CD14-positive monocyte (primary cell): Measurements from ENCODE around the gene TREX2. TPM values are rescaled to one million over a fixed set of nuclear protein-coding genes. Genes with fewer than 3 reads are reported as not detected.

ENCODE experiments used
- DNase-seq, 3 donors: peaks; one replicate each; pipeline ENCODE4 v3.0.0-alpha.2; 2011 to 2022
- H2AFZ ChIP-seq: 2 replicates; pipeline ENCODE4 v1.6.0; 2012; ENCODE audit warnings: mild to moderate bottlenecking, low read depth, low read length, inconsistent platforms; ENCODE audit not compliant: insufficient read depth, poor library complexity, severe bottlenecking
- H3K27ac ChIP-seq, 2 donors: 1 replicate in 1 of 2; 2 replicates in 1 of 2; pipeline ENCODE4 v1.5.1; 2012 to 2013; ENCODE audit warnings: low read length in 2 of 2, control low read depth in 1 of 2, inconsistent platforms in 1 of 2, low read depth in 1 of 2, mild to moderate bottlenecking in 1 of 2
- H3K27me3 ChIP-seq, 2 donors: one replicate each; pipeline versions ENCODE4 v1.6.0 to v1.6.1; 2011 to 2013; ENCODE audit warnings: low read length in 2 of 2; ENCODE audit not compliant: control insufficient read depth in 2 of 2, insufficient read depth in 2 of 2
- H3K36me3 ChIP-seq, 2 donors: replicated peaks in 1 of 2; 1 replicate in 1 of 2; 2 replicates in 1 of 2; pipeline versions ENCODE4 v1.5.1 to v1.6.1; 2012 to 2013; ENCODE audit warnings: low read length in 2 of 2, control low read depth in 1 of 2, inconsistent platforms in 1 of 2, mild to moderate bottlenecking in 1 of 2; ENCODE audit not compliant: insufficient read depth in 2 of 2, control insufficient read depth in 1 of 2
- H3K4me1 ChIP-seq, 2 donors: 1 replicate in 1 of 2; 2 replicates in 1 of 2; pipeline versions ENCODE4 v1.5.1 to v1.6.1; 2012 to 2013; ENCODE audit warnings: low read length in 2 of 2, control low read depth in 1 of 2, inconsistent platforms in 1 of 2, mild to moderate bottlenecking in 1 of 2, moderate library complexity in 1 of 2; ENCODE audit not compliant: insufficient read depth in 2 of 2, control insufficient read depth in 1 of 2
- H3K4me2 ChIP-seq: replicated peaks from 2 replicates; pipeline ENCODE3; 2012; ENCODE audit warnings: low read length, moderate library complexity, mild to moderate bottlenecking; ENCODE audit not compliant: poor library complexity, severe bottlenecking; ENCODE audit errors: extremely low read depth
- H3K4me3 ChIP-seq, 3 experiments: fragments of 200-600 bp in 1 of 3; sonication (generic) in 1 of 3; replicated peaks in 1 of 3; 1 replicate in 2 of 3; 2 replicates in 1 of 3; pipeline ENCODE4 v1.5.1; 2011 to 2013; ENCODE audit warnings: low read length in 3 of 3, mild to moderate bottlenecking in 3 of 3, control low read depth in 2 of 3, low read depth in 2 of 3, inconsistent platforms in 1 of 3, moderate library complexity in 1 of 3
- H3K79me2 ChIP-seq: 2 replicates; pipeline ENCODE4 v1.6.0; 2012; ENCODE audit warnings: mild to moderate bottlenecking, control low read depth, inconsistent platforms, low read length, moderate library complexity; ENCODE audit not compliant: insufficient read depth
- H3K9ac ChIP-seq: 2 replicates; pipeline ENCODE4 v1.6.0; 2017; ENCODE audit warnings: low read length, mild to moderate bottlenecking; ENCODE audit not compliant: insufficient read depth, poor library complexity, severe bottlenecking
- H3K9me3 ChIP-seq, 2 donors: replicated peaks in 1 of 2; 1 replicate in 1 of 2; 2 replicates in 1 of 2; pipeline versions ENCODE4 v1.5.1 to v1.6.1; 2012 to 2013; ENCODE audit warnings: low read length in 2 of 2, control low read depth in 1 of 2; ENCODE audit not compliant: control insufficient read depth in 1 of 2, insufficient read depth in 1 of 2
- H4K20me1 ChIP-seq: 2 replicates; pipeline ENCODE4 v1.6.0; 2012; ENCODE audit warnings: mild to moderate bottlenecking, low read length, control low read depth, moderate library complexity; ENCODE audit not compliant: insufficient read depth
- H3K27ac Mint-ChIP-seq, 7 donors: one replicate each; pipeline ENCODE4 v1.8.0; 2020; ENCODE audit warnings: mild to moderate bottlenecking in 7 of 7, mixed read lengths in 7 of 7, moderate library complexity in 6 of 7, inconsistent platforms in 2 of 7
- H3K27me3 Mint-ChIP-seq, 3 donors: one replicate each; pipeline ENCODE4 v1.8.0; 2021 to 2022; ENCODE audit warnings: low read depth in 3 of 3, mild to moderate bottlenecking in 3 of 3, mixed read lengths in 3 of 3, moderate library complexity in 3 of 3, inconsistent platforms in 1 of 3
- H3K36me3 Mint-ChIP-seq, 2 donors: one replicate each; pipeline ENCODE4 v1.8.0; 2020; ENCODE audit warnings: mixed read lengths in 2 of 2, inconsistent platforms in 1 of 2, mild to moderate bottlenecking in 1 of 2
- H3K4me1 Mint-ChIP-seq: one replicate; pipeline ENCODE4 v1.8.0; 2020; ENCODE audit warnings: mild to moderate bottlenecking, mixed read lengths
- H3K4me3 Mint-ChIP-seq, 2 donors: one replicate each; pipeline ENCODE4 v1.8.0; 2020; ENCODE audit warnings: mild to moderate bottlenecking in 2 of 2, mixed read lengths in 2 of 2, moderate library complexity in 1 of 2
- H3K9me3 Mint-ChIP-seq, 7 donors: one replicate each; pipeline ENCODE4 v1.8.0; 2020 to 2022; ENCODE audit warnings: mixed read lengths in 7 of 7, mild to moderate bottlenecking in 6 of 7, moderate library complexity in 6 of 7, inconsistent platforms in 2 of 7
- WGBS: methylation state at CpG from one replicate; pipeline ENCODE4 v1.1.5; 2013; ENCODE audit warnings: missing lambda C conversion rate; ENCODE audit not compliant: insufficient coverage; 5-methylcytosine and 5-hydroxymethylcytosine counted together
- intact Hi-C, 2 donors: fragments of 100-400 bp; cut with micrococcal nuclease; formaldehyde crosslinking; loops; one replicate each; pipeline versions ENCODE4 v1.15.0 to v1.15.1; 2023
- polyA plus RNA-seq, 3 donors: library from polyadenylated mRNA; depleted of rRNA in 1 of 3; unstranded in 2 of 3; stranded (reverse) in 1 of 3; fragments of 300-500 nt in 2 of 3; fragments of >200 nt in 1 of 3; fragmentation: Illumina TruSeq in 2 of 3; gene quantifications; 1 replicate in 2 of 3; 2 replicates in 1 of 3; pipeline ENCODE4 v1.2.3, GENCODE V29; 2012 to 2021
- TF ChIP-seq, protein P1 (sequence below): fragments of 200-600 bp; IDR thresholded peaks from one replicate; pipeline ENCODE4 v1.8.0; 2022; ENCODE audit warnings: antibody characterized with exemption, mild to moderate bottlenecking

Gene TREX2
- polyA plus RNA-seq, 3 donors: 1.5 TPM; not detected in 2

DNA sequence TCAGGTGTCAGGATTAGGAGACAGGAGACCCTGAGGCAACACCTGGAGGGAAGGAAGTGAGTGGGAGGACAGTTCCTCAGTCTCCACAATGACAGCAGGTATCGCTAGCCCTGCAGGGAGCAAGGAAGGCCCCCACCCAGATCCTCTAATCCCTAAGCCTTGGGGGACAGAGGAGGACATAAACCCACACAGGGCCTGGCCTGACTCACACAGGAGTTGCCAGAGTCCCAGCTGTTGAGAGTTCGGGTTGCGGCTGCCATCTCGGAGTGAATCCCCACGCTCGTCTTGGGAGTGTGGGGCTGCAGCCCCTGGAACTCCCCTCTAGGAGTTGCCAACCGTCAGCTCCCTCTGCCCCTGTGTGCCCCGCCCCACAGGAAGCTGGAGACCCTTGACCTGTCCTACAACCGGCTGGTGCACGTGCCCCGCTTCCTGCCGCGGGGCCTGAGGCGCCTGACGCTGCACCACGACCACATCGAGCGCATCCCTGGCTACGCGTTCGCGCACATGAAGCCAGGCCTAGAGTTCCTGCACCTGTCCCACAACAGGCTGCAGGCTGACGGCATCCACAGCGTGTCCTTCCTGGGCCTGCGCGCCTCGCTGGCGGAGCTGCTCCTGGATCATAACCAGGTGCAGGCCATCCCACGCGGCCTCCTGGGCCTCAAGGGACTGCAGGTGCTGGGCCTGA, 39.7 kb upstream of the TREX2 start:
- H3K79me2 ChIP-seq: no peaks in the 10 kb centered on the region
- intact Hi-C loops: no loop called here
- no peaks in the 10 kb centered on the region for H3K9me3 ChIP-seq
- Mint-ChIP-seq H3K9me3 (peaks cover 0 to 2% (median 0%) of the 10 kb centered on the region in 7 donors), H3K4me3 (no peak overlapping the region), H3K36me3 (no peaks in the 10 kb centered on the region), H3K27ac (no peak overlapping the region), H3K27me3 (peaks cover 0 to 2% (median 0%) of the 10 kb centered on the region in 3 donors), H3K4me1 (no peaks in the 10 kb centered on the region)
- no peak overlapping the region for H2AFZ ChIP-seq
- no peak overlapping the region for H3K4me3 ChIP-seq
- no peak overlapping the region for H3K27ac ChIP-seq
- no peaks in the 10 kb centered on the region for H3K36me3 ChIP-seq
- H3K27me3 ChIP-seq: no peaks in the 10 kb centered on the region
- no peaks in the 10 kb centered on the region for H4K20me1 ChIP-seq
- 70% methylated on average over 22 of the region's 30 CpGs for WGBS
- TF ChIP-seq, protein P1, sequence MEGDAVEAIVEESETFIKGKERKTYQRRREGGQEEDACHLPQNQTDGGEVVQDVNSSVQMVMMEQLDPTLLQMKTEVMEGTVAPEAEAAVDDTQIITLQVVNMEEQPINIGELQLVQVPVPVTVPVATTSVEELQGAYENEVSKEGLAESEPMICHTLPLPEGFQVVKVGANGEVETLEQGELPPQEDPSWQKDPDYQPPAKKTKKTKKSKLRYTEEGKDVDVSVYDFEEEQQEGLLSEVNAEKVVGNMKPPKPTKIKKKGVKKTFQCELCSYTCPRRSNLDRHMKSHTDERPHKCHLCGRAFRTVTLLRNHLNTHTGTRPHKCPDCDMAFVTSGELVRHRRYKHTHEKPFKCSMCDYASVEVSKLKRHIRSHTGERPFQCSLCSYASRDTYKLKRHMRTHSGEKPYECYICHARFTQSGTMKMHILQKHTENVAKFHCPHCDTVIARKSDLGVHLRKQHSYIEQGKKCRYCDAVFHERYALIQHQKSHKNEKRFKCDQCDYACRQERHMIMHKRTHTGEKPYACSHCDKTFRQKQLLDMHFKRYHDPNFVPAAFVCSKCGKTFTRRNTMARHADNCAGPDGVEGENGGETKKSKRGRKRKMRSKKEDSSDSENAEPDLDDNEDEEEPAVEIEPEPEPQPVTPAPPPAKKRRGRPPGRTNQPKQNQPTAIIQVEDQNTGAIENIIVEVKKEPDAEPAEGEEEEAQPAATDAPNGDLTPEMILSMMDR: no peak
- no peaks in the 10 kb centered on the region for H3K4me1 ChIP-seq
- no peak for DNase-seq
- H3K9ac ChIP-seq: no peak overlapping the region
- H3K4me2 ChIP-seq: no peak overlapping the region

DNA sequence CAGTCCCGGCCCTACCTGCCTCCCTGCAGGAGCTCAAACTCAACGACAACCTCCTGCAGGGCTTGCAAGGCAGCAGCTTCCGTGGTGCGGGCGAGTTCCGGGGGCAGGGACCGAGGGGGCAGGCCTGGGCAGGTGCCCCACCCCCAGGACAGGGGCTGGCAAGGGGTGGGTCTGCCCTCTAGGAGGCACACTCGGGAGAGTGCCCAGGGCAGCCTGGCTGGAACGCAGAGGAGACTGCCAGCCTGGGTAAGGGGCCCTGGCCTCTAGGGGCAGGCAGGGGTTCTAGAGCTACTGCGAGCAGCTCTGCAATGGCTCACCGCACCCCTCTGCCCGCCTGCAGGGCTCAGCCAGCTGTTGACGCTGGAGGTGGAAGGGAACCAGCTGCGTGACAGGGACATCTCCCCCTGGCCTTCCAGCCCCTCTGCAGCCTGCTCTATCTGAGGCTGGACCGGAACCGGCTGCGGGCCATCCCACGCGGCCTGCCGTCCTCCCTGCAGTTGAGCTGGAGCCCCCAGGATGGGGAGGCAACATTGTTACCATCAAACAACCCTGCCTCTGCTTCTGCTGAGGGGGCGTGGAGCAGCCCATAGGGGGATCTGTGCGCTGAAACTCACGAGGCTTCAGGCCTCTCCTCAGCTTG, 36.6 kb upstream of the TREX2 start:
- Histone ChIP-seq H3K79me2 (no peaks in the 10 kb centered on the region), H3K9ac (no peak overlapping the region), H2AFZ (no peak overlapping the region), H3K4me3 (no peak overlapping the region), H3K36me3 (no peaks in the 10 kb centered on the region), H3K4me2 (no peak overlapping the region), H3K9me3 (no peaks in the 10 kb centered on the region), H3K27me3 (no peaks in the 10 kb centered on the region), H3K27ac (no peak overlapping the region), H4K20me1 (no peaks in the 10 kb centered on the region), H3K4me1 (no peaks in the 10 kb centered on the region)
- intact Hi-C loops: no loop called here
- Mint-ChIP-seq H3K4me3 (no peak overlapping the region), H3K9me3 (peaks cover 0 to 2% (median 0%) of the 10 kb centered on the region in 7 donors), H3K4me1 (no peaks in the 10 kb centered on the region), H3K36me3 (no peaks in the 10 kb centered on the region), H3K27ac (no peak overlapping the region), H3K27me3 (peaks cover 0 to 9% (median 1%) of the 10 kb centered on the region in 3 donors)
- no peak for DNase-seq
- TF ChIP-seq, protein P1: no peak
- WGBS: 93% methylated on average over 9 of the region's 23 CpGs
